Keratinocyte (primary cell): Measurements from ENCODE around the gene TBC1D16. TPM values are rescaled to one million over a fixed set of nuclear protein-coding genes. Genes with fewer than 3 reads are reported as not detected.

Experiments used
- DNase-seq: peaks from one replicate; pipeline ENCODE4 v3.0.0-alpha.2; 2011; ENCODE audit warnings: low read depth, missing footprints, low spot score
- FAIRE-seq: peaks from 2 replicates; lab custom pipeline; 2011; peaks lifted over from hg19 to GRCh38; lab: Jason Lieb, UNC
- H2AFZ ChIP-seq: 2 replicates; pipeline ENCODE4 v1.6.0; 2012; ENCODE audit warnings: low read length, control low read depth, inconsistent platforms; ENCODE audit not compliant: control insufficient read depth
- H3K27ac ChIP-seq: 2 replicates; pipeline ENCODE4 v1.5.1; 2011; ENCODE audit warnings: low read length; ENCODE audit not compliant: control insufficient read depth, insufficient read depth
- H3K27me3 ChIP-seq: 3 replicates; pipeline ENCODE4 v1.6.0; 2011; ENCODE audit warnings: low read length; ENCODE audit not compliant: control insufficient read depth, insufficient read depth; ENCODE audit errors: extremely low read depth
- H3K36me3 ChIP-seq, 2 experiments: 2 replicates in 1 of 2; 3 replicates in 1 of 2; pipeline ENCODE4 v1.5.1; 2011; ENCODE audit warnings: low read length in 2 of 2, mild to moderate bottlenecking in 1 of 2; ENCODE audit not compliant: control insufficient read depth in 2 of 2, insufficient read depth in 2 of 2; ENCODE audit errors: extremely low read depth in 1 of 2
- H3K4me1 ChIP-seq: 3 replicates; pipeline ENCODE4 v1.5.1; 2011; ENCODE audit warnings: low read length; ENCODE audit not compliant: control insufficient read depth, insufficient read depth; ENCODE audit errors: extremely low read depth
- H3K4me2 ChIP-seq: 3 replicates; pipeline ENCODE4 v1.6.0; 2011; ENCODE audit warnings: low read depth, low read length; ENCODE audit not compliant: control insufficient read depth, insufficient read depth; ENCODE audit errors: extremely low read depth
- H3K4me3 ChIP-seq, 3 experiments: fragments of 200-600 bp in 1 of 3; sonication (generic) in 1 of 3; 2 replicates in 2 of 3; 3 replicates in 1 of 3; pipeline ENCODE4 v1.5.1; 2011 to 2016; ENCODE audit warnings: low read length in 3 of 3, mild to moderate bottlenecking in 3 of 3, control low read depth in 2 of 3, inconsistent platforms in 1 of 3, low read depth in 1 of 3, mixed read lengths in 1 of 3, mixed run types in 1 of 3, moderate library complexity in 1 of 3; ENCODE audit not compliant: control insufficient read depth in 2 of 3, insufficient read depth in 2 of 3; ENCODE audit errors: extremely low read depth in 1 of 3
- H3K79me2 ChIP-seq: 2 replicates; pipeline ENCODE4 v1.6.0; 2012; ENCODE audit warnings: low read length; ENCODE audit not compliant: control insufficient read depth, insufficient read depth
- H3K9ac ChIP-seq: 3 replicates; pipeline ENCODE4 v1.6.0; 2011; ENCODE audit warnings: low read length; ENCODE audit not compliant: control insufficient read depth, insufficient read depth; ENCODE audit errors: extremely low read depth
- H3K9me1 ChIP-seq: 3 replicates; pipeline ENCODE4 v1.6.0; 2011; ENCODE audit warnings: low read length; ENCODE audit not compliant: control insufficient read depth, insufficient read depth; ENCODE audit errors: extremely low read depth
- H3K9me3 ChIP-seq: 2 replicates; pipeline ENCODE4 v1.5.1; 2012; ENCODE audit warnings: low read depth, low read length; ENCODE audit not compliant: control insufficient read depth
- H4K20me1 ChIP-seq: 3 replicates; pipeline ENCODE4 v1.6.0; 2011; ENCODE audit warnings: low read length; ENCODE audit not compliant: control insufficient read depth, insufficient read depth; ENCODE audit errors: extremely low read depth
- EZH2 ChIP-seq: IDR thresholded peaks from one replicate; pipeline ENCODE4 v1.6.1; 2012; ENCODE audit warnings: inconsistent platforms, mild to moderate bottlenecking, low read length, moderate library complexity
- dilution Hi-C: fragments of 300-500 bp; cut with MboI; formaldehyde crosslinking; loops from one replicate; pipeline ENCODE4 v1.7.0; 2020; ENCODE audit warnings: low sequenced_read_pairs; ENCODE audit not compliant: extremely low pct_ligation_motif_present
- polyA plus RNA-seq, 5 experiments: library from polyadenylated mRNA; depleted of rRNA in 3 of 5; stranded (reverse) in 3 of 5; stranded (forward) in 1 of 5; unstranded in 1 of 5; fragments of >200 nt; gene quantifications; 1 replicate in 1 of 5; 2 replicates in 3 of 5; 3 replicates in 1 of 5; pipeline versions ENCODE4 v1.2.1 to v1.2.3, GENCODE V29; 2011 to 2012; ENCODE audit warnings: missing spikeins in 2 of 5, low read depth in 1 of 5, low replicate concordance in 1 of 5
- TF ChIP-seq, protein P1 (sequence below), 3 experiments: IDR thresholded peaks in 1 of 3; conservative IDR thresholded peaks in 1 of 3; optimal IDR thresholded peaks in 1 of 3; 2 replicates in 2 of 3; 3 replicates in 1 of 3; pipeline versions ENCODE3 to v1.5.1; 2011; ENCODE audit warnings: low read length in 3 of 3, mild to moderate bottlenecking in 3 of 3, moderate library complexity in 2 of 3, control low read depth in 1 of 3, inconsistent platforms in 1 of 3; ENCODE audit not compliant: insufficient read depth in 2 of 3; ENCODE audit errors: extremely low read depth in 1 of 3

The TBC1D16 gene
- polyA plus RNA-seq, 1 donor (not counting 4 experiments of a cell fraction or from before 2014, with no cell fraction given) = 8.6 TPM

DNA sequence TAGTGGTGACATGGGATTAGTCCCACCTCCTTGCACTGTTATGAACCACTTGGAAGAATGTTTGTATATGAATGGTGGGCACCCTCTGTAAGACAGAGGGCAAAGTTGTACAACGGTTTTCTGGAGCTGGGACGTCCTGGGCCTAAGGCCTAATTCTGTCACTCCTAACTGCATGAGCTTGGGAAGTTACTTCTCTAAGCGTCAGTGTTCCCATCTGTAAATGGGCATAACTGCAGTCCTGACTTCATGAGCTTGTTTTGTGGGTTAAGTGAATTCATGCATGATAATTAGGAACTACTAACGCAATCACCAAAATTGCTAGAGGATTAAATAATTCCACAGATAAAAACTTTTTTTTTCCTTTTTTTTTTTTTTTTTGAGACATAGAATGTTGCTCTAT is 1.8 kb downstream of the TBC1D16 start:
- Histone ChIP-seq H3K4me1 (peaks cover 16% of the 10 kb centered on the region), H3K79me2 (peaks cover 30% of the 10 kb centered on the region), H3K9ac (no peak overlapping the region), H3K27me3 (no peaks in the 10 kb centered on the region), H2AFZ (no peak overlapping the region), H3K9me3 (no peaks in the 10 kb centered on the region), H3K27ac (no peak overlapping the region), H3K9me1 (no peaks in the 10 kb centered on the region), H3K4me3 (no peak overlapping the region), H3K4me2 (no peak overlapping the region), H4K20me1 (peaks cover 5% of the 10 kb centered on the region), H3K36me3 (no peaks in the 10 kb centered on the region)
- dilution Hi-C loops = no loop called here
- TF ChIP-seq, protein P1, sequence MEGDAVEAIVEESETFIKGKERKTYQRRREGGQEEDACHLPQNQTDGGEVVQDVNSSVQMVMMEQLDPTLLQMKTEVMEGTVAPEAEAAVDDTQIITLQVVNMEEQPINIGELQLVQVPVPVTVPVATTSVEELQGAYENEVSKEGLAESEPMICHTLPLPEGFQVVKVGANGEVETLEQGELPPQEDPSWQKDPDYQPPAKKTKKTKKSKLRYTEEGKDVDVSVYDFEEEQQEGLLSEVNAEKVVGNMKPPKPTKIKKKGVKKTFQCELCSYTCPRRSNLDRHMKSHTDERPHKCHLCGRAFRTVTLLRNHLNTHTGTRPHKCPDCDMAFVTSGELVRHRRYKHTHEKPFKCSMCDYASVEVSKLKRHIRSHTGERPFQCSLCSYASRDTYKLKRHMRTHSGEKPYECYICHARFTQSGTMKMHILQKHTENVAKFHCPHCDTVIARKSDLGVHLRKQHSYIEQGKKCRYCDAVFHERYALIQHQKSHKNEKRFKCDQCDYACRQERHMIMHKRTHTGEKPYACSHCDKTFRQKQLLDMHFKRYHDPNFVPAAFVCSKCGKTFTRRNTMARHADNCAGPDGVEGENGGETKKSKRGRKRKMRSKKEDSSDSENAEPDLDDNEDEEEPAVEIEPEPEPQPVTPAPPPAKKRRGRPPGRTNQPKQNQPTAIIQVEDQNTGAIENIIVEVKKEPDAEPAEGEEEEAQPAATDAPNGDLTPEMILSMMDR (optimal IDR thresholded peaks at IDR 0.05 in 1 of 3, IDR thresholded peaks at IDR 0.05 in 1 of 3, conservative IDR thresholded peaks at IDR 0.05 in 1 of 3; ENCODE audit: extremely low read depth in 1 of 3, insufficient read depth in 2 of 3, low read length in 3 of 3) = no peak
- no peak for TF ChIP-seq EZH2
- no peak for FAIRE-seq
- DNase-seq = no peak

DNA sequence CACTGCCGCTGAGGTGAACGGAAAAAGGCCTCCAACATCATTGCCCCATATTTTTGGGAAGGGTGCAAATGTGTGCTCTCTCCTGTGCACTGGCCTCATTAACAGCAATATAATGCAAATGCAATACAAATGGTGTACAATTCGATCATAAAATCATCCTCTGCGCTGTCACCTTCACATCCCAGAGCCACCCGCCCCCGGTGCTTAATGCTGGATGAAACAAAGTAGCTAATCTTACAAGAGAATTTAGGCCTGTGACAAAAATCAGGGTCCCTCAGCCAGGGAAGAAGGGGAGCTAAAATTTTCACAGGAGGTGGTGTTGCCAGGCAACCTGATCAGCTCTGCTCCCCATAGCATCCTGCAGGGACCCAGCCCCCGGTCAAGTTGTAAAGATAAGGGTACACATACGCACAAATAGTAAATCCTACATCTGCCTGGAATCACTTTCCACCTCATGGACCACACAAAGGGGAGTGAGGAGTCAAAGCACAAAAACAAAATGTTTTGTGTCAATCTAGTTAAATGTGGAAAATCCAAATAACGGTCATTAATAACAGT is 3.0 kb downstream of the TBC1D16 start:
- FAIRE-seq = no peak
- peaks cover 31% of the 10 kb centered on the region for H3K79me2 ChIP-seq

More for the DNA sequence above, 3.0 kb downstream of the TBC1D16 start:
- Histone ChIP-seq H3K4me1 (peaks cover 16% of the 10 kb centered on the region), H3K4me2 (no peak overlapping the region), H3K4me3 (no peak overlapping the region), H3K27me3 (no peaks in the 10 kb centered on the region), H3K9me1 (no peaks in the 10 kb centered on the region), H3K27ac (no peak overlapping the region), H3K9ac (no peak overlapping the region), H3K9me3 (no peaks in the 10 kb centered on the region), H3K36me3 (no peaks in the 10 kb centered on the region), H4K20me1 (peaks cover 5% of the 10 kb centered on the region), H2AFZ (no peak overlapping the region)
- DNase-seq = no peak
- dilution Hi-C loops = no loop called here
- TF ChIP-seq EZH2 = no peak
